CD4-positive, alpha-beta T cell treated with Interferon alpha-2 for 1 hour (primary cell): ENCODE data around the gene KRT74.

ENCODE experiments used
- DNase-seq, 2 donors: peaks; one replicate each; pipeline ENCODE4 v3.0.0-alpha.2; 2020 to 2022

KRT74 gene

DNA sequence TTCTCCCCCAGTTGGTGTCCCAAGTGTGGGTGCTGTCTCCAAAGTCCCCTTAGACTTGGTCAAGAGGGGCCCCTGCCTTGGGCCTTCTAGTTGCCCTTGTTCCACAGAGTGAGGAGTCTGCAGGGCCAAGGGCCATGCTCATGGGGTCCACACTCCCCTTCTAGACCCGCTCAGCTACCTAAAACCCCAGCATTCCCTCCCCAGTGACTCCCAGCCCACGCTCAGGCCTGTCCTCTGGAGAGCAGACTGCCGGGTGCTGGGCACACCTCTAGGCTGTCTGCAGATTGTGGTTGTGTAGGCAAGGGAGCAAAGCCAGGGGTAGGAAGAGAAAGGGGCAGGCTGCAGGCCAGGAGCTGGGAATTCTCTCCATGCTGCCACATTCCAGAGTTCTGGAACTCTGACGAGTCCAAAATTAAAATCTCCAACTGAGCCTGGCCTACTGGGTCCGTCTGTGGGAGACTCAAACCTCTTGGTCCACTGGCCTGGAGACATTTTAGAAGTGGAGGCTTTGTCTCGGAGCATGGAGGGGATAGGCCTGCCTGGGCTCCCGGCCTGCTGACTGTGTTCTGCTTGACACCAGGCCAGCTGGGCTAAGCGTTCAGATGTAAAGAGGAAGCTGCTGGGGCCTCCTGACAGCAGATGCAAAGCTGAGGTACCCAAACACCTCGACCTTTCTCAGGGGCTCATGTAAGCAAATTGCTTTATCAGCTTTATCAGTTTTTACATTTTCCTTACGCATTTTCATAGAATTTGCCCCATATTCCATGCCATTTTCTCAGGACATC is 39.8 kb downstream of the KRT74 start:
- DNase-seq = no peak

DNA sequence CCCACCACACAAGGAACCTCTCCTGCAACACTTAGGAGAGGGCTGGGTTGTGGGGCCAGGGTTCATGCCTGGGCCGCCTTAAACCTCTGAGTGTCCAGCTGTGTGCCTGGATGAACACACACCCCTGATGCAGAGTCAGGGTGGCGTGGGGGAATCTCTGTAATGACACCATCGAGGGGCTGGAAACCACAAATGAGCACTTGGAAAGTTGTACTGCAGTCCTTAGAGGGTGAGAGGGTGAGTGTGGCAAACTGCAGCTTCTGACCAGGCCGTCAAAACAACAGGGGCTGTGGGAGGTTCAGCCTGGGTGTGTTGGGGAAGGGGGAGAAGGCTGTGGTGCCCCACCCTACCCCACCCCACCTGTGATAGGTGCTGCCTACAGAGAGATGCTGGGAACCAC is 41.0 kb downstream of the KRT74 start:
- DNase-seq = no peak

DNA sequence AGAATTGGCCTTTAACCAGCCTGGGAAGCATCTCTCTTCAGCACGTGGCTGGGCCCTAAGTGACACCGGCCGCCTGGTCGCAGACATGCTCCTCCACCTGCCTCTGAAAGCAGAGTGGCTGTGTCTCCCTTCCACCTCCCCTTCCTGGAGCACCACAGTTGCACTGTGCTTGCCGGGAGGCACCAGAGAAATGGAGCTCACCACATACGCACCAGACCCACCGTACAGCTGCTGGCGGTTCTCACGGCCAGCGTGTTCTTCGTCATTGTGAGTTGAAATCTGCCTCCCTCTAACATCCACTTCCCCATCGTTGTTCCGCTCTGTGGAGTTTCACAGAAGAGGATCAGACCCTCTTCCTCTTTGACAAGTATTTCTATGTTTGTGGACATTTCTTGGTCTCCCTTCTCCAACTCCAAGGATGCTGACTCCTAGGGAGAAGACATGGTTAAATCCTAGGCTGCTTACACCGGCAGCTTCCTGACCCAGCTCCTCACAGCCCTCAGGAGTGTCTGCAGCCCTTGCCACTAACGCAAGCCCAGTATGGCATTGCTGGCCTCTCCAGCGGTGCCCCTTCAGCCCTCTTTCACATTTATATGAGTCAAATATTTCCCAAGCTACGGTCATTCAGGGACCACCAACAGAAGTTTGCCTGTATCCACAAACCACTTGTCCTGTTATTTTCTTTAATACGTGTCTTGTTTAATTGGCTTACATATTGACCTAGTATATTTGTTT is 41.9 kb downstream of the KRT74 start:
- peak in 1 of 2 donors; percentile 29 for DNase-seq

DNA sequence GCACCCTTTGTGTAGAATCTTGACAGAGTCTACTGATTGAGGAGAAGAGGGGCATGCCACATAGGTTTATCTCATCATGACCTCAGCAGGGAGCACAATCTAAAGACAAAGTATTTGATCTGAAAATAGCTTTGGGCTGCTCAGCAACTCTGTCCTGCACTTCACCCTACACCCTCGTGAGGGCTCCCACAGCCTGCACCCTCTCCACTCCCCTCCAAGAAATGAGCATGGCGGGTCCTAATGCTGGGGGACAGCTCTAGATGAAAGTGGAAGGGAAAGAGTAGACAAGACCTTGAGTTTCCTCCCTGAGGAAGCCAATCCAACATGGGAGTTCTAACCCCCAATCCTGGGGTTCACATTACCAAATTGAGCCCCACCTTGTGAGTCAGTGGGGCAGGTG is 42.7 kb downstream of the KRT74 start:
- DNase-seq = no peak

DNA sequence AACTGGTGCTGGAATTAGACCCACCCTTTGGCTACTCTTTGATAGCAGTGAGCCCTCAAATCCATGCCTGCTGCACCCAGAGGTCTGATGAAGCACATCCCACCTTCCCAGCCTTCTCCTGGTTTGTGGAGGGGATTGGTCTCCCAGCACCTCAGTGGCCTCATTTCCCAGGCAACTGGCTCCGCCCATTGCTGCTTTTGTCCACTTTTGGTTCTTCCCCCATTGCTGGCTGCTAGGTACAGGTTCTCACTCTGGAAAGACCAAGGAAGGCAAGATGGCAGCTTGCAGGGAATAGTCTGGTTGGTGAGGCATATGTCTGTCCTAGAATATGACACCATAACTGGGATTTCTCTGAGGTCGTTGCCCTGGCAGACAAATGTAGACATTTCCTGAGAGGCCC is 43.3 kb downstream of the KRT74 start:
- no peak for DNase-seq

DNA sequence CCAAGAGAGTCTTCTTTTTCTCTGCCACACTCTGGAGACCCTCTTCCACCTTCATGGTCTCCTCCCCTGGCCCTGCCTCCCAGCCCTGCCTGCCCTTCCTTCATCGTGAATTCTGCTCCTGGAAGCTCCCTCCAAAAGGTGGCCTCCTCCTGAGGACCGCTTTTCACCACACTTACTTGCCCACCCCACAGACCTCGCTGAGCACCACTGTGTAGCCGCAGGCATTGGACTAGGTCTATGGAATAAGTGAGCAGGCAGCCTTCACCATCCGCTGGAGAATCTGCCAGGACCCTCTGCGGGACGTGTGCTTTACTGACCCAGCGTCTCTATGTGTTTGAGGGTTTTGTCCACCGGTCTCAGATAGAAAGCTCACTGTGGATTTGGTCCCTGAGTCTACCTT is 43.8 kb downstream of the KRT74 start:
- DNase-seq = no peak

DNA sequence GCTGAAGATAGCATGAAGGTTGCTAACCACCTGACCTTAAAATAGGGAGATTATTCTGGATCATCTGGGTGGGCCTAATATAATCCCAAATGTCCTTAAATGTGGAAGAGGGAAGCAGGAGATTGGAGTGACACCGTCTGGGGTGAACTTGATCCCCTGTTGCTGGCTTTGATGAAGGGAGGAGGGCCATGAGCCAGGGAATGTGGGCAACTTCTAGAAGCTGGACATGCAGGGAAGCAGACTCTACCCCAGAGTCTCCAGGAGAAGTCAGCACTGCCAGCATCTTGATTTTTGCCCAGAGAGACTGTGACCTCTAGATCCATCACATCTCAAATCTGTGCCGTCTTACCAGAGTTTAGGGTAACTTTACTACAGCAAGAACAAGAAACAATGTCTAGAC is 44.2 kb downstream of the KRT74 start:
- no peak for DNase-seq

DNA sequence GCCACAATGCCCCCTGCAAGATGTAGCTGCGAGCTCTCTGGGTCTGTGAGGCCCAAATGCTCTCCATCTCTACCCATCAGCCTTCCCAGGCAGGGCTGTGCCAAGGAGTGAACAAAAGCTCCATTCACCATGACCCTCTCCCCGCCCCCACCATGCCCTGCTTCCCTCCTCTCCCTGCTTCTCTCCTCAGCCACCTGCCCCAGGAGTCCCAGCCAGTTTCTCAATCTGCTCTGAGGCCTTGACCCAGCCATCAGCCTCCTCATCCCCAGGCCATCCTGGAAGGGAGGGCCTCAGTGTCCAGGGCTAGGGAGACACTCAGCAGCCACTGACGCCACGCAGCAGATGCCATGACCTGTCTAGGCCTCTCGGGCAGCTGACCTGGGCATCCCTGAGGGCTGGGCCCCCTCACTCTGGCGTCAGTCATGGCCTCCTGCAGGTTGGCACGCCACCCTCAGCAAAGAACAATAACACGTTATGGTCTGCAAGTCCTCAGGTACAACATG is 45.0 kb downstream of the KRT74 start:
- no peak for DNase-seq

DNA sequence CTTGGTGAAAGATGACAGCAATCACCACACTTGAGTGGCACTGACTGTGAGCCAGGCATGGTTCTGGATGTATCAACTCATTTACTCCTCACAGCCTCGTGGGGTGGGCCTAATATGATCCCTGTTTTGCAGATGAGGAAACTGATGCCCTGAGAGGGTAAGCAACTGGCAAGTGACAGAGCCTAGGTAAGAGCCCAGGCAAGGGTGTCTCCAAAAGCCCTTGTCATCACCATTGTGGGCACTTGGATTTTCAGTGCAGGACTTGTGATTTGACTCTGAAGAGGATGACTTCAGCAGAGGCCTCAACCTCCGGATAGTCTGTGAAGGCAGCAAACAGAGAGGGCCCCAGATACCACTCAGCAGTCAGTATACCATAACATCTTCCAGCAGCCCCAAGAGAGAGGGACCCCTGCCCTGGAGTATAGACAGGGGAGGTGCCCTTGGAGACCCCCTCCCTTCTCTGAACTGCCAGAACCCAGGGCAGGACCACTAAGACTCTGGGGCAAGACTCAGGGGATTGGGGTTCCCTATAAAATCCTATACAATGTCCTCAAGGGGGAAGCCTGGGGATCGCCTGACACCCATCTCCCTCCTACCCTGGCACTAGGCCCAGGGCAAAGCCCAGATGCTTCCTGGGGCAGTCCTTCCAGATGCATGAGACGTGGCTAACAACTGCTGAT is 46.4 kb downstream of the KRT74 start:
- DNase-seq = no peak

DNA sequence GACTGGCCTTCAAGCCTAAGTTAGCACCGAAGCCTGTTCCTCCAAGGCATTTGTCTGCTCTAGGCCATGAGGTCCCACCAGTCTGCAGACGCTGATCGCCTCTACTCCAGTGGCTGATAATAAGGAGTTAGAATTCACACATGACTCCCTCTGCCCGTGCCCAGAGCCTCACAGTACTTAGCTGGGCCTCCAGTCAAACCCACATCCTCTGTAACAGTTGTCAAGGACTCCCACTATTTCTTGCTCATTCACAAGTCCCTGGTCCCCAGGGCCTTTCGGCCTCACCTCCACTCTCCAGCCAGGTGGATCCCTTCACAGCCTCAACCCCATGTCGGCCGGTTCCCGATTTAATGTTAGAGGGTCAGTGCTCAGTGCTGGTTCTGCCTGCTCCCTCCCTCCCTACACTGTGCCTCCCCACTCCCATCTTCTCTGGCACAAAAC is 47.1 kb downstream of the KRT74 start:
- DNase-seq = peak in 1 of 2 donors; percentile 25

DNA sequence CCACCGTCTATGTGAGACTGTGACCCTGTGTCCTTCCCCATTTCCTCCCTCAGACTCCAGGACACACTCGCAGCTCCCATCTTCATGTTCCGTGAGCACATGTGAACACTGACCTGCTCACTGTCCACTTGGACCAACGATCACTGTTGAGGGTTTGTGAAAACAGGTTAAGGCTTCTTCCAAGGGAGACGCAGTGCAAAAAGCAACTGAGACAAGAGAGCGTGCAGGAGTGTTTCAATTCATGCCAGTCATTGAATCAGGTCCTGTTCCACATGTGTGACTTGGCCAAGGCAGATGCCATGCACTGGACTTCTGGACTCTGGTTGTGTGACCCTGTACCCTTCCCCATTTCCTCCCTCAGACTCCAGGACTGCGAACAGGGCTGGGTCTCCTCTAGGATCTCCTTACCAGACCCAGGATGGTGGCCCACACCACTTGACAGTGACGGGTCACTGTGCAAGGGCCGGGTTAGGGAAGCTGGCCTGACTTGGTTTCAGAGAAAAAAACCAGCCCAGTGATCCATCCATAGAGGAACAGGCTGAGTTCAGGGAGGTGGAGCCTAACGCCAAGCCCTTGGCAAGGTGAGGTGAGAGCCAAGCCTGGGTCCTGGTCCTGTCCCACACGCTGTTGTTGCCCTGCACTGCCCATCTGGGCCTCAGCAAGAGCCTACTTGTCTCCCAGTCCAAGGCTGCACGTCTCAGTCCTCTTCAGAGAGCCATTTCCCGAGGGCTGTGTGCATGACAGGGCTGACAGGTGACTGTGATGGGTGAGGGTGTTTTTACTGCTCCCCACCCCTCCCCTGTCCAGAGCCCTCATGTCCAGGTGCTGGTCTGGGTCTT is 47.8 kb downstream of the KRT74 start:
- no peak for DNase-seq

DNA sequence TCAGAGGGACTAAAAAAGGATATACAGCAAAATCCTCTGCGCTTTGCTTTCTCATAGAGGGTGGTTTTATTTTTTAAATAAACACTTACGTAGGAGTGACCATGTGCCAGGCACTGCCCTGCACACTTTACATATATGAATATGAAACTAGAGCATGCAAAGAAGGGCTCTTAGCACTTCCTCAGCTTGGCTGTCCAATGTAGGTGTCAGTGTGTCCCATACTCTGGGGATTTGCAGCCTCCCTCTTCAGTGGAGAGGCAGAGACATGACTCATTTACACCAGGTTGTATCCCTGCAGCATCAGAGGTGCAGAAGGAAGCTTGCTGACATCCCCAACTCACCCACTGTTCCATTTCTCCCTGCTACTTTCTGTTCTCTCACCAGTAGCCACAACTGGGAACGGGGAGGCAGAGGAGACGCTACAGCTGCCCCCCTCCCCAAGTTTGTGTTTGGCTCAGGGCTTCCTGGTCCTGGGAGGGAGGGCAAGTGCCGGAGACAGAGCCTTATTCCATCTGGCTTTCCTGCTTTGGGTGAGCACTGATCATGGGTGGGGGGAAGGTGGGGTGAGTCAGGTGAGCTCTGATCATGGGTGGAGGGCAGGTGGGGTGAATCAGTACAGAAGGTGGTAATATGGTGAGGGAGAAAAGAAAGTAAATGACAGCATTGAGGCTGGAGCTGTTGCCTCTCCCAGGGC is 48.6 kb downstream of the KRT74 start:
- DNase-seq = no peak

DNA sequence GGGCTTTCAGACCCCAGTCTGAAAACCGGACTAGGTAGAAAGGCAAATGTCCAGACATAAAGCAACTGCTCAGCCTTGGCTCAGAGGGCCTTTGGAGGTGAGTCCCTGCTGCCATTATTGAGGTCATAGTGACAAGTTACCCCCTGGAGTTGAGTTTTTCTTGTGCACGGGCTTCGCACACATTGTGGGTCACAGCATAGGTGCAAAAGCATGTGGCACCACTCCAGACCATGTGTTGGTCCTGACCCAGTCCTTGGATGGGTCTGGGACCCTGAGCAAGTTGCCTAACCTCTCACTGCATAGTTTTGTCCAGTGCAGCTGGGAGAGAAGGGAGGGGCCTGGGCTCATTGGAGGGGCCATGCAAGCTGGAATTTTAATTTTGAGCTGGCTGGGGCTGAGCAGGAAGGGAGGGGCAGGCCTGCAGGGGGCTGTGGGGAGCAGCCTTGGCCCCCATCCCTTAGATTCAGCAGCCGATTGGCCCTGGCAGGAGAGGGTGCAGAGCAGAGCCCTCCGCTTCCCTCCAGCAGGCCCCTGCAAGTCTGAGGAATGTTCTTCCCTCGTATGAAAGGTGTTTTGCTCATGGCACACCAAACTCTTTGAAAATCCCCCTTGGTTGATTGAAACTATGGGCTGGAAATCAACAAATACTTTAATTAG is 49.3 kb downstream of the KRT74 start:
- no peak for DNase-seq

DNA sequence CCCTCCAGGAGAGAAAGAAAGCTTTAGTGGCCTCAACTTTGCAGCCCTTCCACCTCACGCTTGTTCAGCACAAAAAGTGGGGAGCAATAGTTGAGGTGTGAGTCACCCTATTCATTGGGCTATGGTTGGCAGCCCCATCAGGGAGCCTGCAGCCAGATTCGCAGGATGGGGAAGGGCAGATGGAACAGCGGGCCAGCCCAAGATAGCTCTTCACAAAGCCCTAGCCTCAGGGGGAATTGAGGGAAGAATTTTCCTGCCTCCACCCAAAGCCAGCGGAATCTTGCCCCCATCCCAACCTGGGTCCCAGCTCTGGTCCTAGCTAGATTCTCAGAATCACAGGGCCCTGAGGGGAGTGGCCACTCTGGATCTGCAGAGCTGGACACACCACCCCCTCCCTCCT is 49.8 kb downstream of the KRT74 start:
- no peak for DNase-seq

DNA sequence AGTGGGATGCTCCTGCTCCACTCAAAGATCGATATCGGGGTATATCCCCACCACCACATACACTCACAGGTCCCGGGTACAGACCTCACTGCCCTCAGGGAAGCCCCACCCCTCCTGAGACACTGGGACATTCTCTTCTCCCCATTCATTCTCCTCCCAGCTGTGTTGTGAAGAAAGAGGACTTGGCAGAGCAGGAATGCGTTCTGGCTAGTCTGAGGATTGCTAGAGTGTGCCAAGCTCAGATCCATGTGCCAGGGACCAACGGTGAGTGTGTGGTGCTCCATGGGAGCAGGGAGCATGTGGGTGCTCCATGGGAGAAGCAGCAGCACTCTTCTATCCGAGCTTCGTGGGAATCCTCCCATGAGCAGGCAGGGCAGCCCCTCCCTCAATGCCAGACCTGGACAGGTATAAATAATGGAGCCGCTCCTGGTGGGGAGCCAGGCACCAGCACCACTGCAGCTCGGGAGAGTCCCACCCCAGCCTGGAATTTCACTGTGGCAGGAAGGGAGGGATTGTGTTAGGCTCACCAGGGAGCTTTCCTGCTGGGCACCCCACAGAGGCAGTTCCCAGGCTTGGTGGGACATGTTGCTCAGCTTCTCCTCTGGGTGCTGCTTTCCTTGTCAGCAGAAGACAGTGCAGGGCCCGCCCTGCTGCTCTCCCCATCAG is 51.2 kb downstream of the KRT74 start:
- no peak for DNase-seq

DNA sequence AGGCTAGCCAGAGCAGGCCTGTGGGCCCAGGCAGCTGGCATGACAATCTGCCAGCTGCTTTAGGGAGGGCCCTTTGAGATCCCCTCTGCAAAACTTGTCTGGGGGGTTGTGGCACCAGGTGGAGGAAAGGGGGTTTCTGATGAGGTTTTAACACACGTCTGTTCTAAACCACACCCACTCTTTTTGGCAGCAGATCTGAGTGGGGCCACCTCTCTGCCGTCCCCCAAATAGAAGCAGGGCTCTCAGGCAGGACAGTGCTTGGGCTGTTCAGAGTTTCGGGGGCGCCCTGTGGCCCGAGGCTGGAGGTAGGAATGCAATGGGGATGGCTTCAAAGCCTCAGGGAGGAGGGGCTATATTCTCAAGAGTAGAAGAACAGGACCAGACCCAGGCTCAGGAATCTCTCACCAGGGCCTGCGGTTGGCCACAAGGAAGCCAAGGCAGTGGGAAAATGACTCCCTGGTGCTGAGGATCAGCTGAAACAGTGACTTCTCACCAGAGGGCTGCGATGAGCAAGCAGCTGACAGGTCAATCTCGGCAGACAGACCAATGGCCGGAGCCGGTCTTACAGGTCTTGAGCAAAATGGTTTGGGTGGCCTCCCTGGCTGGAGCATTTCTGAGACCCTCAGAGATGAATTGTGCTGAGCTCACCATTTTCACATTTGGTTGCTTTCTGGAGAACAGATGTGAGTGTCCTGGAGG is 51.9 kb downstream of the KRT74 start:
- no peak for DNase-seq

DNA sequence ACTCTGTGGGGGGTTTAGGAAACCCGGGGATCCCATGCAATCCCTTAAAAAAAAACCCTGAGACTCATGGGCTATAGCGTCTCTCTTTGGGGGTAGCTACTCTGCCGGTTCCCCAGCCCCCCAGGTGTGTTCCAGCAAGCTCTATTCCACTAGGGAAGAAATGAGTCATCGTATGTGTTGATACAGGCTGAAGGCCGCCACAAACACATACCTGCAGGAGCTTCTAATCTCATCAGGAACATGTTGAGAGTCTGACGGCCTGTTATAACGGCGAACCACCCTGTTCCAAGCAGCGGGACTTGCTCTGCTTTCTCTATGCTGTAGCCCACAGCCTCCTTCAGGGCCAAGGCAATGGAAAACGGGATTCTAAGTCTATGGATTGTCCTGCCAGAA is 52.5 kb downstream of the KRT74 start:
- no peak for DNase-seq

DNA sequence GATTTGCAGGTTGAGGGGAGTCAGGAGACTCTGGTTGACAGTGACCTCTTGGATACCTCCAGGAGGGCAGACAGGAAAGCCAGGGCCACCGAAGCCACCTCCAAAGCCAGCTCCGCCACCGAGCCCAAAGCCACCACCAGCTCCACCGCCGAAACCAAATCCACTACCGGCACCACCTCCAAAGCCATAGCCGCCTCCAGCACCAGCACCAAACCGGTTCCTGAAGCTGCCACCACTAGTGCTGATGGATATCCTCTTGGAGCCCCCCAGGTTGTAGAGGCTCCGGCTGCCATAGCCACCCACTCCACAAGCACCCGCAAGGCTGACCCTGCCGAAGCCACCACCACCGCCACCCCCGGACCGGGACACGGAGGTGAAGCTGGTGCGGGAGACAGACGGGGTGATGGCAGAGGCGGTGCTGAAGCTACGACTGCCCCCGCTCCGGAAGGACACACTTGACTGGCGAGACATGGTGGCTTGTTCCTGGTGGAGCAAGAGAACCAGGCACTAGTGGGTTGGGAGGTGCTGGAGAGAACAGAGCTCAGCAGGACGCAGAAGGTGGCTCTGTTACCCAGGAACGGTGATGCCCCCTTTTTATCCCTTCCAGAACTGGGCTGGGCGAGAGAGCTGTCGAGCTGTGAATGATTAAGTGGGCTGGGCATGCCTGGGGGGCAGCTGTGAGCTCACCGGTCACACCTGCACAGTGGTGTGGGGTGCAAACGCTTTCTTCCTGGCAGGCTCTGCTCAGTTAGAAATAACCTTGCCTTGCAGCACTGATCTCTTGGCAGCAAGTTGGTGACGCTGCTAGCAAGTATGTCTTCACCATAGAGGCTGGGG is 53.6 kb downstream of the KRT74 start, which contains the start of gene KRT5:
KRT5 (minus strand) TSS at position 569 of the 837 bp plus-strand sequence; CDS start at position 471, 98 bp downstream.
- no peak for DNase-seq

DNA sequence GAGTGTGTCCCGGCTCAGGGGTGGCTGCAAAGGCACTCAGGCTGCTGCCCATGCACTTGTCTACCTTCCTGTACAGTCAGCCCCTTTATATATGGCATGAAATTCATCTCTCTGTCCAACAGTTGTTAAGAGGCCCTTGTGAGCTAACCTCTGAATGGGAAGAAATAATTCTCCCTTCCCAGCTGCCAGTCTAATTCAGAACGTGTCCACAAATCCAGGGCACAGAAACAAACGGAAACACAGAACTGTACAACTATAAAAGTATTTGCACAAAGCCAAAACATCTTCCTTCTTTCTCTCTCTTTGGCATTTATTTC is 54.3 kb downstream of the KRT74 start:
- DNase-seq = no peak
